GM12878 (cell line): Measurements from ENCODE around the gene NR1I3. TPM values are rescaled to one million over a fixed set of nuclear protein-coding genes. Genes with fewer than 3 reads are reported as not detected.

Experiments used
- CBX3 ChIP-seq: fragments of 200-600 bp; sonication (generic); IDR thresholded peaks from 2 replicates; pipeline ENCODE4 v1.6.1; 2016; ENCODE audit warnings: low read depth, borderline replicate concordance
- CHD4 ChIP-seq: fragments of 200-600 bp; sonication (generic); IDR thresholded peaks from 2 replicates; pipeline ENCODE4 v1.6.1; 2016; ENCODE audit warnings: mild to moderate bottlenecking
- EP300 ChIP-seq, 2 experiments: fragments of 150-350 bp in 1 of 2; IDR thresholded peaks; 2 replicates each; pipeline ENCODE4 v1.6.1; 2011 to 2012; ENCODE audit warnings: low read depth in 2 of 2, low read length in 2 of 2, borderline replicate concordance in 1 of 2, improper control_type of control experiment in 1 of 2, inconsistent platforms in 1 of 2; ENCODE audit not compliant: control insufficient read depth in 1 of 2
- ETV6 ChIP-seq, 2 experiments: fragments of 450-650 bp in 1 of 2; IDR thresholded peaks in 1 of 2; conservative IDR thresholded peaks in 1 of 2; 2 replicates each; pipeline ENCODE4 v1.6.1; 2014; ENCODE audit warnings: antibody characterized with exemption in 1 of 2, borderline replicate concordance in 1 of 2, low read depth in 1 of 2, mild to moderate bottlenecking in 1 of 2, moderate library complexity in 1 of 2
- KLF5 ChIP-seq: fragments of 450-650 bp; IDR thresholded peaks from 2 replicates; pipeline ENCODE4 v1.6.1; 2014; ENCODE audit warnings: mild to moderate bottlenecking; ENCODE audit not compliant: partially characterized antibody
- MEF2B ChIP-seq: fragments of 450-650 bp; IDR thresholded peaks from 2 replicates; pipeline ENCODE4 v1.6.1; 2018; ENCODE audit warnings: mild to moderate bottlenecking, moderate library complexity; ENCODE audit not compliant: partially characterized antibody, poor library complexity, severe bottlenecking
- NR2F1 ChIP-seq: fragments of 450-650 bp; conservative IDR thresholded peaks from 2 replicates; pipeline ENCODE4 v1.6.1; 2017; ENCODE audit warnings: mild to moderate bottlenecking
- PAX5 ChIP-seq: IDR thresholded peaks from 2 replicates; pipeline ENCODE4 v1.6.1; 2011; ENCODE audit warnings: low read depth, low read length, borderline replicate concordance
- RB1 ChIP-seq: fragments of 450-650 bp; formaldehyde crosslinking; IDR thresholded peaks from 2 replicates; pipeline ENCODE4 v1.6.1; 2017; ENCODE audit warnings: mild to moderate bottlenecking, borderline replicate concordance
- RBBP5 ChIP-seq: fragments of 200-600 bp; sonication (generic); conservative IDR thresholded peaks from 2 replicates; pipeline ENCODE4 v1.6.1; 2016
- RUNX3 ChIP-seq: IDR thresholded peaks from 2 replicates; pipeline ENCODE4 v1.6.1; 2012; ENCODE audit warnings: low read length, inconsistent platforms
- SMARCA5 ChIP-seq: fragments of 450-650 bp; IDR thresholded peaks from 2 replicates; pipeline ENCODE4 v1.6.1; 2017; ENCODE audit warnings: mild to moderate bottlenecking
- SREBF1 ChIP-seq: IDR thresholded peaks from 2 replicates; pipeline ENCODE4 v1.6.1; 2012; ENCODE audit warnings: mild to moderate bottlenecking, low read length
- WRNIP1 ChIP-seq: IDR thresholded peaks from 2 replicates; pipeline ENCODE4 v1.6.1; 2011; ENCODE audit warnings: low read depth, low read length, improper control_type of control experiment, borderline replicate concordance
- ZBED1 ChIP-seq: IDR thresholded peaks from 2 replicates; pipeline ENCODE4 v1.6.1; 2016; ENCODE audit warnings: borderline replicate concordance
- ZNF274 ChIP-seq: IDR thresholded peaks from one replicate; pipeline ENCODE4 v1.8.0; 2011; ENCODE audit not compliant: insufficient read length, insufficient read depth
- ZZZ3 ChIP-seq: IDR thresholded peaks from 2 replicates; pipeline ENCODE4 v1.6.1; 2011; ENCODE audit warnings: low read depth; ENCODE audit not compliant: control insufficient read depth, insufficient read length
- polyA plus RNA-seq, 11 experiments: library from polyadenylated mRNA; depleted of rRNA in 4 of 11; unstranded in 6 of 11; stranded (reverse) in 5 of 11; fragments of >200 nt; fragmentation: Nextera tagmentation in 4 of 11; fragmentation: Illumina TruSeq in 1 of 11; extraction: Ambion mirVana in 4 of 11; extraction: Trizol in 1 of 11; gene quantifications; 1 replicate in 1 of 11; 2 replicates in 10 of 11; pipeline versions ENCODE4 v1.2.1 to v1.2.3, GENCODE V29; 2011 to 2016; ENCODE audit warnings: inconsistent platforms in 2 of 11, missing spikeins in 2 of 11, low read depth in 1 of 11
- total RNA-seq, 4 experiments: library from RNA; depleted of rRNA in 3 of 4; stranded (reverse); fragments of >200 nt in 3 of 4; fragmentation: Illumina TruSeq in 1 of 4; extraction: Trizol in 1 of 4; gene quantifications; 2 replicates each; pipeline versions ENCODE4 v1.2.1 to v1.2.3, GENCODE V29; 2013 to 2021
- TF ChIP-seq, protein P1 (sequence below): fragments of 450-650 bp; formaldehyde crosslinking; IDR thresholded peaks from 2 replicates; pipeline ENCODE4 v1.4.0; 2022; ENCODE audit warnings: mild to moderate bottlenecking, moderate library complexity
- TF ChIP-seq, protein P2 (sequence below): IDR thresholded peaks from 2 replicates; pipeline ENCODE4 v1.6.1; 2012; ENCODE audit warnings: mild to moderate bottlenecking, low read depth, low read length
- TF ChIP-seq, protein P3 (sequence below): fragments of 450-650 bp; IDR thresholded peaks from 2 replicates; pipeline ENCODE4 v1.6.1; 2016; ENCODE audit warnings: mild to moderate bottlenecking
- TF ChIP-seq, protein P4 (sequence below): fragments of 450-650 bp; IDR thresholded peaks from 2 replicates; pipeline ENCODE4 v1.6.1; 2014; ENCODE audit warnings: mild to moderate bottlenecking
- TF ChIP-seq, protein P5 (sequence below): IDR thresholded peaks from 2 replicates; pipeline ENCODE4 v1.6.1; 2011; ENCODE audit warnings: low read depth, mild to moderate bottlenecking, low read length, moderate library complexity, borderline replicate concordance; ENCODE audit errors: extremely low read depth

Gene NR1I3
- total and polyA plus RNA-seq, 10 of the 15 experiments (the other 5 are each of a cell fraction or from before 2014, with no cell fraction given): 0.13 to 0.52 (median 0.24) TPM; not detected in 7

DNA sequence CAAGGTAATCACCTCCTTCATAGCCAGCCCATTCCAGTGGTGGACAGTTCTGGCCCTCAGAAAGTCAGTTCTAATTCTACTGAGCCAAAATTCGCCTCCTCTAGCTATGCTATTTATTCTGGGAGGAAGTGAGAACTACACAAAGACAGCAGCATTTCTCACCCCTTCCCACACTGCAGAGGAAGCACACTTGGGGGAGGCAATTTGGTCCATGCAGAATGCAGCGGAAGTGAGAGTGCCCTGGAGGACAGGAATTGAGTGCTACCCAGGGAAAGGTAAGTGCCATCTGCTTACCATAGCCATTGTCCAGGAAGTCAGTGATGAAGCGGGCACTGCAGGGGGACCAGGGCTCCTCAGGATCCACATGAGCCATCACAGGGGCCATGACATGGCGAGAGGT is 42.8 kb downstream of the NR1I3 start (continued):
- TF ChIP-seq, protein P1, sequence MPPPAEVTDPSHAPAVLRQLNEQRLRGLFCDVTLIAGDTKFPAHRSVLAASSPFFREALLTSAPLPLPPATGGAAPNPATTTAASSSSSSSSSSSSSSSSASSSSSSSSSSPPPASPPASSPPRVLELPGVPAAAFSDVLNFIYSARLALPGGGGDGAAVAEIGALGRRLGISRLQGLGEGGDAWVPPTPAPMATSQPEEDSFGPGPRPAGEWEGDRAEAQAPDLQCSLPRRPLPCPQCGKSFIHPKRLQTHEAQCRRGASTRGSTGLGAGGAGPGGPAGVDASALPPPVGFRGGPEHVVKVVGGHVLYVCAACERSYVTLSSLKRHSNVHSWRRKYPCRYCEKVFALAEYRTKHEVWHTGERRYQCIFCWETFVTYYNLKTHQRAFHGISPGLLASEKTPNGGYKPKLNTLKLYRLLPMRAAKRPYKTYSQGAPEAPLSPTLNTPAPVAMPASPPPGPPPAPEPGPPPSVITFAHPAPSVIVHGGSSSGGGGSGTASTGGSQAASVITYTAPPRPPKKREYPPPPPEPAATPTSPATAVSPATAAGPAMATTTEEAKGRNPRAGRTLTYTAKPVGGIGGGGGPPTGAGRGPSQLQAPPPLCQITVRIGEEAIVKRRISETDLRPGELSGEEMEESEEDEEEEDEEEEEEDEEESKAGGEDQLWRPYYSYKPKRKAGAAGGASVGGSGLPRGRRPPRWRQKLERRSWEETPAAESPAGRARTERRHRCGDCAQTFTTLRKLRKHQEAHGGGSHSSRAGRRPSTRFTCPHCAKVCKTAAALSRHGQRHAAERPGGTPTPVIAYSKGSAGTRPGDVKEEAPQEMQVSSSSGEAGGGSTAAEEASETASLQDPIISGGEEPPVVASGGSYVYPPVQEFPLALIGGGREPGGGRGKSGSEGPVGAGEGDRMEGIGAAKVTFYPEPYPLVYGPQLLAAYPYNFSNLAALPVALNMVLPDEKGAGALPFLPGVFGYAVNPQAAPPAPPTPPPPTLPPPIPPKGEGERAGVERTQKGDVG (CRISPR knock-in tag): no peak
- TF ChIP-seq SMARCA5 (0 out of 2 replicates have a peak, but pooled peaks have one; percentile 32), ETV6 (conservative IDR thresholded peaks at IDR 0.05 in 1 of 2, IDR thresholded peaks at IDR 0.05 in 1 of 2; ENCODE audit: borderline replicate concordance in 1 of 2, low read depth in 1 of 2) (no peak), ZZZ3 (no peak), RB1 (no peak), EP300 (IDR thresholded peaks at IDR 0.05; ENCODE audit: borderline replicate concordance in 1 of 2, control insufficient read depth in 1 of 2, low read depth in 2 of 2, low read length in 2 of 2) (0 out of 4 replicates have a peak, but pooled peaks of 1 of the 2 experiments have one; percentile 36), CBX3 (no peak), CHD4 (no peak), RUNX3 (peak; percentile 27; the same call in 1 of the 2 replicates), MEF2B (no peak), WRNIP1 (no peak), ZNF274 (no peak), SREBF1 (no peak), ZBED1 (no peak), PAX5 (no peak), NR2F1 (no peak), KLF5 (no peak), RBBP5 (no peak)
- TF ChIP-seq, protein P2, sequence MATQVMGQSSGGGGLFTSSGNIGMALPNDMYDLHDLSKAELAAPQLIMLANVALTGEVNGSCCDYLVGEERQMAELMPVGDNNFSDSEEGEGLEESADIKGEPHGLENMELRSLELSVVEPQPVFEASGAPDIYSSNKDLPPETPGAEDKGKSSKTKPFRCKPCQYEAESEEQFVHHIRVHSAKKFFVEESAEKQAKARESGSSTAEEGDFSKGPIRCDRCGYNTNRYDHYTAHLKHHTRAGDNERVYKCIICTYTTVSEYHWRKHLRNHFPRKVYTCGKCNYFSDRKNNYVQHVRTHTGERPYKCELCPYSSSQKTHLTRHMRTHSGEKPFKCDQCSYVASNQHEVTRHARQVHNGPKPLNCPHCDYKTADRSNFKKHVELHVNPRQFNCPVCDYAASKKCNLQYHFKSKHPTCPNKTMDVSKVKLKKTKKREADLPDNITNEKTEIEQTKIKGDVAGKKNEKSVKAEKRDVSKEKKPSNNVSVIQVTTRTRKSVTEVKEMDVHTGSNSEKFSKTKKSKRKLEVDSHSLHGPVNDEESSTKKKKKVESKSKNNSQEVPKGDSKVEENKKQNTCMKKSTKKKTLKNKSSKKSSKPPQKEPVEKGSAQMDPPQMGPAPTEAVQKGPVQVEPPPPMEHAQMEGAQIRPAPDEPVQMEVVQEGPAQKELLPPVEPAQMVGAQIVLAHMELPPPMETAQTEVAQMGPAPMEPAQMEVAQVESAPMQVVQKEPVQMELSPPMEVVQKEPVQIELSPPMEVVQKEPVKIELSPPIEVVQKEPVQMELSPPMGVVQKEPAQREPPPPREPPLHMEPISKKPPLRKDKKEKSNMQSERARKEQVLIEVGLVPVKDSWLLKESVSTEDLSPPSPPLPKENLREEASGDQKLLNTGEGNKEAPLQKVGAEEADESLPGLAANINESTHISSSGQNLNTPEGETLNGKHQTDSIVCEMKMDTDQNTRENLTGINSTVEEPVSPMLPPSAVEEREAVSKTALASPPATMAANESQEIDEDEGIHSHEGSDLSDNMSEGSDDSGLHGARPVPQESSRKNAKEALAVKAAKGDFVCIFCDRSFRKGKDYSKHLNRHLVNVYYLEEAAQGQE: no peak
- TF ChIP-seq, protein P3, sequence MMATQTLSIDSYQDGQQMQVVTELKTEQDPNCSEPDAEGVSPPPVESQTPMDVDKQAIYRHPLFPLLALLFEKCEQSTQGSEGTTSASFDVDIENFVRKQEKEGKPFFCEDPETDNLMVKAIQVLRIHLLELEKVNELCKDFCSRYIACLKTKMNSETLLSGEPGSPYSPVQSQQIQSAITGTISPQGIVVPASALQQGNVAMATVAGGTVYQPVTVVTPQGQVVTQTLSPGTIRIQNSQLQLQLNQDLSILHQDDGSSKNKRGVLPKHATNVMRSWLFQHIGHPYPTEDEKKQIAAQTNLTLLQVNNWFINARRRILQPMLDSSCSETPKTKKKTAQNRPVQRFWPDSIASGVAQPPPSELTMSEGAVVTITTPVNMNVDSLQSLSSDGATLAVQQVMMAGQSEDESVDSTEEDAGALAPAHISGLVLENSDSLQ: no peak
- TF ChIP-seq, protein P4, sequence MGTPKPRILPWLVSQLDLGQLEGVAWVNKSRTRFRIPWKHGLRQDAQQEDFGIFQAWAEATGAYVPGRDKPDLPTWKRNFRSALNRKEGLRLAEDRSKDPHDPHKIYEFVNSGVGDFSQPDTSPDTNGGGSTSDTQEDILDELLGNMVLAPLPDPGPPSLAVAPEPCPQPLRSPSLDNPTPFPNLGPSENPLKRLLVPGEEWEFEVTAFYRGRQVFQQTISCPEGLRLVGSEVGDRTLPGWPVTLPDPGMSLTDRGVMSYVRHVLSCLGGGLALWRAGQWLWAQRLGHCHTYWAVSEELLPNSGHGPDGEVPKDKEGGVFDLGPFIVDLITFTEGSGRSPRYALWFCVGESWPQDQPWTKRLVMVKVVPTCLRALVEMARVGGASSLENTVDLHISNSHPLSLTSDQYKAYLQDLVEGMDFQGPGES: no peak
- TF ChIP-seq, protein P5, sequence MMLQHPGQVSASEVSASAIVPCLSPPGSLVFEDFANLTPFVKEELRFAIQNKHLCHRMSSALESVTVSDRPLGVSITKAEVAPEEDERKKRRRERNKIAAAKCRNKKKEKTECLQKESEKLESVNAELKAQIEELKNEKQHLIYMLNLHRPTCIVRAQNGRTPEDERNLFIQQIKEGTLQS: no peak
